ENCODE measurements around the gene SEMA6A. TPM values are rescaled to one million over a fixed set of nuclear protein-coding genes. Genes with fewer than 3 reads are reported as not detected.

Gene SEMA6A
- total RNA-seq, 2 experiments from 2014 or later, result not detected

DNA sequence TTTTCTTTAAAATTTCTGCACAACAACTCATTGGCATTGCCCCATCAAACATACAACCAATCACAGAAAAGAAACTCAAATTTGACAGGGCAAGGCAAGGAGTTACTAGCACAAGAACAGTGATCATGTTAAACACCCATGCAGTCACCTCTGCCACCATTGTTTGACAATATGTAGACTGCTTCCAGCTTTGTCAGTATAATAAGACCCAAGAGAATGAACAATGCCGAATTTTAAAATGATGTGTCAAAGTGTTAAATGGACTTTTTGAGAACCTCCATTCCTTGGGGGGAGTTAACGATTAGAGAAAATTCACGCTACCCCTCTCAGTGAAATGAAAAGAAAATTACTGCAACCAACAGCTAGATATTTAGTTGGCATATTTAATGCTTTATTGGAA, 109.2 kb downstream of the SEMA6A start:
- Mint-ChIP-seq H3K27me3 (no peaks in the 10 kb centered on the region), H3K36me3 (ENCODE audit: low read depth) (peaks cover 6% of the 10 kb centered on the region), H3K27ac (no peak overlapping the region), H3K9me3 (no peaks in the 10 kb centered on the region), H3K4me3 (no peak overlapping the region), H3K4me1 (ENCODE audit: low read depth) (no peaks in the 10 kb centered on the region)
- intact Hi-C loops (cut with micrococcal nuclease), result no loop called here
- TF ChIP-seq, protein P1, sequence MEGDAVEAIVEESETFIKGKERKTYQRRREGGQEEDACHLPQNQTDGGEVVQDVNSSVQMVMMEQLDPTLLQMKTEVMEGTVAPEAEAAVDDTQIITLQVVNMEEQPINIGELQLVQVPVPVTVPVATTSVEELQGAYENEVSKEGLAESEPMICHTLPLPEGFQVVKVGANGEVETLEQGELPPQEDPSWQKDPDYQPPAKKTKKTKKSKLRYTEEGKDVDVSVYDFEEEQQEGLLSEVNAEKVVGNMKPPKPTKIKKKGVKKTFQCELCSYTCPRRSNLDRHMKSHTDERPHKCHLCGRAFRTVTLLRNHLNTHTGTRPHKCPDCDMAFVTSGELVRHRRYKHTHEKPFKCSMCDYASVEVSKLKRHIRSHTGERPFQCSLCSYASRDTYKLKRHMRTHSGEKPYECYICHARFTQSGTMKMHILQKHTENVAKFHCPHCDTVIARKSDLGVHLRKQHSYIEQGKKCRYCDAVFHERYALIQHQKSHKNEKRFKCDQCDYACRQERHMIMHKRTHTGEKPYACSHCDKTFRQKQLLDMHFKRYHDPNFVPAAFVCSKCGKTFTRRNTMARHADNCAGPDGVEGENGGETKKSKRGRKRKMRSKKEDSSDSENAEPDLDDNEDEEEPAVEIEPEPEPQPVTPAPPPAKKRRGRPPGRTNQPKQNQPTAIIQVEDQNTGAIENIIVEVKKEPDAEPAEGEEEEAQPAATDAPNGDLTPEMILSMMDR (IDR thresholded peaks at IDR 0.05), result no peak
- DNase-seq (no peak), ATAC-seq (no peak)
- ChIA-PET POLR2A (no interaction called here), CTCF (interaction anchor here (0.6 kb wide), 1 partner anchor 1313 kb away, joined by 3 read pairs; no protein-coding TSS in a partner anchor)

DNA sequence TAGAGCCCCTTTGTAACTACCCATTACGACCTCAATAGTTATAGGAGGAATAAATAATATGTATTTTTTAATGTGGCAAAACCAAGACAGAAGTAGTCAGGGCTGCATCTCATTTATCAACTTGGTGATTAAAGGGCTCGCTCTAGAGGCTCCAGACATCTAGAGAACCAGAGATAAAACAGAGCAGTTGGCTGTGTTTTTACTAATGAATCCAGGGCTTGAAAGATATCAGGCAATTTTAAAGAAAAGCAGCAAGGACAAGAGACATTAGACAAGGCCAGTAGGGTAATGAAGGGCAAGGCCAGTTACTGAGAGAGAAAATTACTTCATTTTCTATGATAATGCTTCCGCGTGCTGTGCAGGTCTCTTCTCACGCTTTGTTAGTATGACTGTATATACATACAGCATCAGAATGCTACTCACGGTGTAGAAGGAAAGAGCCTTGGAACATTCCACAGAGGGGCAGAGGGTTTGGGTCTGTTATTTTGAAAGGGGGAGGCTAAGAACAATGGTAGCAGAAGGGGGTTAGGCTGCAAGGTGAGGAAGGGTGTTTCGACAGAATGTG, 110.4 kb downstream of the SEMA6A start:
- Mint-ChIP-seq H3K27me3 (no peaks in the 10 kb centered on the region), H3K36me3 (ENCODE audit: low read depth) (peaks cover 6% of the 10 kb centered on the region), H3K4me3 (no peak overlapping the region), H3K27ac (no peak overlapping the region), H3K9me3 (no peaks in the 10 kb centered on the region), H3K4me1 (ENCODE audit: low read depth) (no peaks in the 10 kb centered on the region)
- DNase-seq (no peak), ATAC-seq (no peak)
- TF ChIP-seq, protein P1 (IDR thresholded peaks at IDR 0.05), result no peak
- CTCF ChIA-PET, result no interaction called here
- POLR2A ChIA-PET, result no interaction called here
- intact Hi-C loops (cut with micrococcal nuclease), result no loop called here

DNA sequence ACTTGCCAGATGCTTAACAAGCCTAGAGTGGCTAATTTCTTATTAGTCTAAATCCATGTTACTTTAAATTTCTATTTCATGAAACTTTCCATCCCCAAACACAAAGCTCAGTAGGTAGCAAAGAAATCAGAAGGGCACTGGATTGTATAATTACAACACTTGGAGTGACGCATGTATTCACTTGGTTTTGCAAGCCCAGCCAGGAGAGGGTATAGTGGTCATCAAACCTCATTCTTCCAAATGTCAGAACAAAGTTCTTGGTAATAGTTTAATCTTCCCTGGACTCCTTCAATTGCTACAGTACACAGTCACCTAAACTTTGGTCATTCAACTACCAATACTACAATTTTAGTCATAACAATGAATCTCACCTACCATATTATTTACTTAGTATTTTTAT, 112.1 kb downstream of the SEMA6A start:
- TF ChIP-seq, protein P1 (IDR thresholded peaks at IDR 0.05), result no peak
- no peaks in the 10 kb centered on the region for H3K27me3 Mint-ChIP-seq
- no peaks in the 10 kb centered on the region for H3K4me1 Mint-ChIP-seq (ENCODE audit: low read depth)
- peaks cover 9% of the 10 kb centered on the region for H3K36me3 Mint-ChIP-seq (ENCODE audit: low read depth)
- no peak for ATAC-seq
- ChIA-PET CTCF (no interaction called here), POLR2A (no interaction called here)
- no peaks in the 10 kb centered on the region for H3K9me3 Mint-ChIP-seq
- intact Hi-C loops (cut with micrococcal nuclease), result no loop called here
- DNase-seq, result no peak
- H3K4me3 Mint-ChIP-seq, result no peak overlapping the region
- no peak overlapping the region for H3K27ac Mint-ChIP-seq

DNA sequence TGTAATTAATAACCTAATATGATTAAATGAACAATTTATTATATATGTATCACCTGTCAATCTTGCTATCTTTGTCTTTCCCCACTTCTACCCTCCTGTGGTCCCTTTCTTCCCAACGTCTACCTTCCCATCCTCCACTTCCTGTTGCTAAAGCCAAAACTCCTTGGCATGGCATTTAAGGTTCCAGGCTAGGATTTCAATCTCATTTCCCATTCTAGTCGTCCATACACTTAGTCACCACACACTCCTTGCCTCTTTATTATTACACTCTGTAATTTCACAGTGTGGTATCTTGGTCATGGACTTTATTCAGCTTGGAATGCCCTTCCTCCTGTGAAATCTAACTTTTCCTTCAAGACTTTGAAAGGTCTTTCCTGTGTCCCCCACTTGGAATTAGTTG, 115.3 kb downstream of the SEMA6A start:
- H3K4me1 Mint-ChIP-seq (ENCODE audit: low read depth), result peaks cover 4% of the 10 kb centered on the region
- no peak for ATAC-seq
- DNase-seq, result no peak
- no peaks in the 10 kb centered on the region for H3K9me3 Mint-ChIP-seq
- ChIA-PET CTCF (no interaction called here), POLR2A (no interaction called here)
- TF ChIP-seq, protein P1 (IDR thresholded peaks at IDR 0.05), result no peak
- H3K27ac Mint-ChIP-seq, result no peak overlapping the region
- no peaks in the 10 kb centered on the region for H3K27me3 Mint-ChIP-seq
- H3K36me3 Mint-ChIP-seq (ENCODE audit: low read depth), result peaks cover 3% of the 10 kb centered on the region
- intact Hi-C loops (cut with micrococcal nuclease), result no loop called here
- H3K4me3 Mint-ChIP-seq, result no peak overlapping the region

DNA sequence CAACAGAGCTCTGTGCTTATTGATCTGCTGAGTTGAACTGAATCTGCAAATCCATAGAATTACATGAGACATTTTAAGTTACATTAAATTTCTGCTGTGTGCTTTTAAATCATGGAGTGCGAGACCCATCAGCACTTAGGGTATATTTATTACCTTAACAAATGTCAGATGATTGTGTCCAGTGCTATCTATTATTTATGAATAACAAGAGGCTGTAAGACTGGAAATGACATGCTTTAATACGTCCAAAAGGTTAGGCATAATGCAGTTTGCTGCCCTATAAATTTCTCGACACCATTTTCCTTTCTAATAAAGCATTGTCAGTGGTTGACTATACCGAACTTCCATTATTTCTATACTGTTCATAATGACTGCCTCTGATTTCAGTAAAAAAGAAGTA, 117.6 kb downstream of the SEMA6A start:
- Mint-ChIP-seq H3K27ac (no peak overlapping the region), H3K36me3 (ENCODE audit: low read depth) (peaks cover 3% of the 10 kb centered on the region), H3K4me1 (ENCODE audit: low read depth) (peaks cover 9% of the 10 kb centered on the region), H3K27me3 (no peaks in the 10 kb centered on the region), H3K9me3 (no peaks in the 10 kb centered on the region), H3K4me3 (no peak overlapping the region)
- TF ChIP-seq, protein P1 (IDR thresholded peaks at IDR 0.05), result no peak
- DNase-seq (no peak), ATAC-seq (no peak)
- CTCF ChIA-PET, result no interaction called here
- POLR2A ChIA-PET, result interaction anchor here (0.9 kb wide), 1 partner anchor 20 kb away, joined by 3 read pairs; no protein-coding TSS in a partner anchor
- intact Hi-C loops (cut with micrococcal nuclease), result no loop called here
